H1 (cell line): ENCODE measurements around the gene CUEDC2. TPM values are rescaled to one million over a fixed set of nuclear protein-coding genes. Genes with fewer than 3 reads are reported as not detected.

Experiments used
- BACH1 ChIP-seq: IDR thresholded peaks from 2 replicates; pipeline ENCODE4 v1.6.1; 2012; ENCODE audit warnings: low read length, improper control_type of control experiment
- BCL11A ChIP-seq, 2 experiments: IDR thresholded peaks; one replicate each; pipeline ENCODE4 v1.6.1; 2011; ENCODE audit warnings: low read depth in 2 of 2, low read length in 2 of 2, mild to moderate bottlenecking in 2 of 2
- CHD1 ChIP-seq: IDR thresholded peaks from 2 replicates; pipeline ENCODE4 v1.6.1; 2012; ENCODE audit warnings: low read depth, low read length, improper control_type of control experiment
- CHD2 ChIP-seq: IDR thresholded peaks from 2 replicates; pipeline ENCODE4 v1.6.1; 2012; ENCODE audit warnings: low read length, improper control_type of control experiment
- HDAC2 ChIP-seq, 2 experiments: fragments of 300-600 bp in 1 of 2; sonication (generic) in 1 of 2; IDR thresholded peaks; 2 replicates each; pipeline ENCODE4 v1.6.1; 2011 to 2012; ENCODE audit warnings: low read depth in 2 of 2, low read length in 2 of 2, mild to moderate bottlenecking in 2 of 2, moderate library complexity in 2 of 2, borderline replicate concordance in 1 of 2, inconsistent platforms in 1 of 2
- HDAC6 ChIP-seq: IDR thresholded peaks from one replicate; pipeline ENCODE4 v1.7.1; 2012; ENCODE audit warnings: low read depth, mild to moderate bottlenecking, inconsistent platforms, low read length, moderate library complexity
- KDM4A ChIP-seq: IDR thresholded peaks from one replicate; pipeline ENCODE4 v1.7.1; 2012; ENCODE audit warnings: low read depth, mild to moderate bottlenecking, moderate library complexity, low read length, inconsistent platforms; ENCODE audit not compliant: severe bottlenecking
- NRF1 ChIP-seq: IDR thresholded peaks from 2 replicates; pipeline ENCODE4 v1.6.1; 2011; ENCODE audit warnings: mild to moderate bottlenecking, low read depth, low read length, improper control_type of control experiment
- POLR2A ChIP-seq, 2 experiments: IDR thresholded peaks; 1 replicate in 1 of 2; 2 replicates in 1 of 2; pipeline ENCODE4 v1.6.1; 2011; ENCODE audit warnings: low read depth in 2 of 2, low read length in 2 of 2, mild to moderate bottlenecking in 2 of 2; ENCODE audit errors: control extremely low read depth in 1 of 2
- POLR2AphosphoS5 ChIP-seq: IDR thresholded peaks from 2 replicates; pipeline ENCODE4 v1.6.1; 2011; ENCODE audit warnings: low read depth, low read length
- RAD21 ChIP-seq, 2 experiments: IDR thresholded peaks in 1 of 2; conservative IDR thresholded peaks in 1 of 2; 2 replicates each; pipeline ENCODE4 v1.6.1; 2011; ENCODE audit warnings: low read depth in 2 of 2, low read length in 2 of 2, improper control_type of control experiment in 1 of 2, inconsistent platforms in 1 of 2, mild to moderate bottlenecking in 1 of 2, moderate library complexity in 1 of 2
- RNF2 ChIP-seq: fragments of 200-900, 300-1000 bp; sonication (generic); IDR thresholded peaks from 2 replicates; pipeline ENCODE4 v1.7.1; 2016; ENCODE audit warnings: borderline replicate concordance, low read depth, mild to moderate bottlenecking, antibody characterized with exemption, low read length; ENCODE audit not compliant: poor library complexity, severe bottlenecking; ENCODE audit errors: missing control alignments
- RXRA ChIP-seq: IDR thresholded peaks from 2 replicates; pipeline ENCODE4 v1.6.1; 2011; ENCODE audit warnings: low read depth, mild to moderate bottlenecking, low read length, moderate library complexity; ENCODE audit not compliant: insufficient read depth
- SIX5 ChIP-seq: IDR thresholded peaks from 2 replicates; pipeline ENCODE4 v1.6.1; 2011; ENCODE audit warnings: mild to moderate bottlenecking, low read depth, low read length
- SRF ChIP-seq: IDR thresholded peaks from 2 replicates; pipeline ENCODE4 v1.6.1; 2011; ENCODE audit warnings: mild to moderate bottlenecking, low read depth, low read length, moderate library complexity
- TCF12 ChIP-seq: IDR thresholded peaks from 2 replicates; pipeline ENCODE4 v1.6.1; 2011; ENCODE audit warnings: low read depth, mild to moderate bottlenecking, low read length
- TEAD4 ChIP-seq: IDR thresholded peaks from 2 replicates; pipeline ENCODE4 v1.6.1; 2012; ENCODE audit warnings: low read depth, low read length, inconsistent platforms, mixed read lengths
- polyA plus RNA-seq, 7 experiments: library from polyadenylated mRNA; depleted of rRNA in 3 of 7; stranded (reverse) in 5 of 7; unstranded in 2 of 7; fragments of >200 nt in 5 of 7; fragments of 200-250 nt in 2 of 7; gene quantifications; 1 replicate in 5 of 7; 2 replicates in 1 of 7; 4 replicates in 1 of 7; pipeline versions ENCODE4 v1.2.1 to v1.2.3, GENCODE V29; 2011 to 2013; ENCODE audit warnings: missing spikeins in 2 of 7, mixed read lengths in 2 of 7
- total RNA-seq: library from RNA; stranded (reverse); fragmentation: NEBNext Ultra II Directional; extraction: Animal tissue kit (Norgen Biotek cat#: 25700); gene quantifications from 2 replicates; pipeline ENCODE4 v1.2.1, GENCODE V29; 2021
- TF ChIP-seq, protein P1 (sequence below): IDR thresholded peaks from 2 replicates; pipeline ENCODE4 v1.6.1; 2012; ENCODE audit warnings: inconsistent platforms
- TF ChIP-seq, protein P2 (sequence below): IDR thresholded peaks from 2 replicates; pipeline ENCODE4 v1.6.1; 2012; ENCODE audit warnings: inconsistent platforms
- TF ChIP-seq, protein P3 (sequence below): IDR thresholded peaks from 2 replicates; pipeline ENCODE4 v1.6.1; 2011; ENCODE audit warnings: low read depth, mild to moderate bottlenecking, low read length; ENCODE audit not compliant: insufficient read depth
- TF ChIP-seq, protein P4 (sequence below): IDR thresholded peaks from 2 replicates; pipeline ENCODE4 v1.6.1; 2011; ENCODE audit warnings: low read length, improper control_type of control experiment

The CUEDC2 gene
- total and polyA plus RNA-seq, 2 of the 8 experiments (the other 6 are each of a cell fraction or from before 2014, with no cell fraction given) = 41.7 to 55.2 TPM

DNA sequence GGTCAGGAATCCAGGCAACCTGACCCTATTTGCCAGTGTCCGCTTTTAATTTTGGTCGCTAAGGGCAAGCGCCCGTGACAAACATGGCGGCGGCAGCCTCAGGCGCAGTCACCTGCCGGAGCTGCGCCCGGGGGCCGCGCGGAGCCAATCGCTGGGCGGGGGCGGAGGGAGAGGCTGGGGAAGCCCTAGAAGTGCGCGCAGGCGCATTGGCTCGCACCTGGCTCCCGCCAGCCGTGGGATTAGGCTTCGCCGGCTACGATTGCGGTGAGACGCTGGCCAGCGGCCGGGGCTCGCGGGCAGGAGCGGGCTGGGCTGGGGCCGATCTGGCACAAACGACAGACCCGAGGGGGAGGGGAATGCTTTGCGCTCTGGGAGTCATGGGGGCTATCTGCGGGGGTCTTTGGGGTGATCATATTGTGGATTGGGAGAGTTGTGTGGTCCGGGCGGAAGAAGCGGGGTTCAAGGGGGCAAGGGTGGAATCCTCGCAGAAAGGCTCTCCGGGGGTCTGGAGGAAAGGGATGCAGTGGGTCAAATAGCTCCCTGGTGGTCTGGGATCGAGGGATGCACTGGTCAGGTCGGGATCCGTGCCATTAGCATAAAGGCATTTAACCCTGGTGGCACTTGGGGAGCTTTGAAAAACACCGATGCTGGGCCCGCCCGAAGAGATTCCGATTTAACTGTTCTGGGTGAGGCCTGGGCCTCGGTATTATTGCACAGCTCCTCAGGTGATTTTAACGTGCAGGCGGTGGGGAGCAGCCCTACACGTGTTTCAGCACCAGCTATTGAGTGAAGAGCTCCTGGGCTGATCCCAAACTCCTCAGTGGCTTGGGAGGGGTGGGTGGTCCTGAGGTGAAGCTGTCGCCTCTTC, 29.0 kb upstream of the CUEDC2 start (continued):
- no peak for TF ChIP-seq RAD21 (IDR thresholded peaks at IDR 0.05 in 1 of 2, conservative IDR thresholded peaks at IDR 0.05 in 1 of 2; ENCODE audit: low read depth in 2 of 2, low read length in 2 of 2)
- TF ChIP-seq CHD1 = no peak
- peak; percentile 69 for TF ChIP-seq NRF1
- TF ChIP-seq, protein P1, sequence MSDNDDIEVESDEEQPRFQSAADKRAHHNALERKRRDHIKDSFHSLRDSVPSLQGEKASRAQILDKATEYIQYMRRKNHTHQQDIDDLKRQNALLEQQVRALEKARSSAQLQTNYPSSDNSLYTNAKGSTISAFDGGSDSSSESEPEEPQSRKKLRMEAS = peak; percentile 91
- TF ChIP-seq POLR2AphosphoS5 = no peak; the same call in 1 of the 2 replicates
- no peak for TF ChIP-seq RNF2
- TF ChIP-seq, protein P2, sequence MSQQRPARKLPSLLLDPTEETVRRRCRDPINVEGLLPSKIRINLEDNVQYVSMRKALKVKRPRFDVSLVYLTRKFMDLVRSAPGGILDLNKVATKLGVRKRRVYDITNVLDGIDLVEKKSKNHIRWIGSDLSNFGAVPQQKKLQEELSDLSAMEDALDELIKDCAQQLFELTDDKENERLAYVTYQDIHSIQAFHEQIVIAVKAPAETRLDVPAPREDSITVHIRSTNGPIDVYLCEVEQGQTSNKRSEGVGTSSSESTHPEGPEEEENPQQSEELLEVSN = peak; percentile 90
- no peak for TF ChIP-seq TEAD4
- TF ChIP-seq BCL11A (IDR thresholded peaks at IDR 0.05; ENCODE audit: low read depth in 2 of 2, low read length in 2 of 2) = no peak
- TF ChIP-seq, protein P3, sequence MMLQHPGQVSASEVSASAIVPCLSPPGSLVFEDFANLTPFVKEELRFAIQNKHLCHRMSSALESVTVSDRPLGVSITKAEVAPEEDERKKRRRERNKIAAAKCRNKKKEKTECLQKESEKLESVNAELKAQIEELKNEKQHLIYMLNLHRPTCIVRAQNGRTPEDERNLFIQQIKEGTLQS = peak; percentile 53; the same call in 1 of the 2 replicates
- no peak for TF ChIP-seq BACH1
- TF ChIP-seq, protein P4, sequence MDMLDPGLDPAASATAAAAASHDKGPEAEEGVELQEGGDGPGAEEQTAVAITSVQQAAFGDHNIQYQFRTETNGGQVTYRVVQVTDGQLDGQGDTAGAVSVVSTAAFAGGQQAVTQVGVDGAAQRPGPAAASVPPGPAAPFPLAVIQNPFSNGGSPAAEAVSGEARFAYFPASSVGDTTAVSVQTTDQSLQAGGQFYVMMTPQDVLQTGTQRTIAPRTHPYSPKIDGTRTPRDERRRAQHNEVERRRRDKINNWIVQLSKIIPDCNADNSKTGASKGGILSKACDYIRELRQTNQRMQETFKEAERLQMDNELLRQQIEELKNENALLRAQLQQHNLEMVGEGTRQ = peak; percentile 89
- TF ChIP-seq HDAC2 (IDR thresholded peaks at IDR 0.05; ENCODE audit: borderline replicate concordance in 1 of 2, low read depth in 2 of 2, low read length in 2 of 2) = peak; percentile 39 to 87; a peak in 2 of 4 replicates
- TF ChIP-seq SRF = no peak
- peak; percentile 66 for TF ChIP-seq SIX5
- no peak for TF ChIP-seq HDAC6
- TF ChIP-seq TCF12 = no peak
- peak; percentile 40; the same call in 1 of the 2 replicates for TF ChIP-seq CHD2
- no peak for TF ChIP-seq RXRA
- TF ChIP-seq POLR2A (IDR thresholded peaks at IDR 0.05; ENCODE audit: control extremely low read depth in 1 of 2, low read depth in 2 of 2, low read length in 2 of 2) = peak in 1 of 2 experiments; percentile 71; a peak in 2 of 3 replicates
- TF ChIP-seq KDM4A = peak; percentile 37
